Mesendoderm (in vitro differentiated cells): ENCODE results near the gene ALDOA.

ENCODE experiments used
- DNase-seq: peaks from one replicate; pipeline ENCODE4 v3.0.0; 2013
- H2AK5ac ChIP-seq: 2 replicates; pipeline ENCODE4 v1.6.1; 2013; ENCODE audit warnings: low read length, inconsistent platforms
- H2BK120ac ChIP-seq: 2 replicates; pipeline ENCODE4 v1.6.1; 2013; ENCODE audit warnings: low read depth, mild to moderate bottlenecking, low read length, moderate library complexity, mixed read lengths
- H2BK15ac ChIP-seq: replicated peaks from 2 replicates; pipeline ENCODE4 v1.6.1; 2013; ENCODE audit warnings: low read depth, mild to moderate bottlenecking, moderate library complexity
- H2BK5ac ChIP-seq: 2 replicates; pipeline ENCODE4 v1.6.1; 2013; ENCODE audit warnings: low read length, inconsistent platforms
- H3K18ac ChIP-seq: 2 replicates; pipeline ENCODE4 v1.6.1; 2013; ENCODE audit warnings: mild to moderate bottlenecking, low read length, mixed read lengths
- H3K23ac ChIP-seq: one replicate; pipeline ENCODE4 v1.6.1; 2013; ENCODE audit warnings: low read length
- H3K27ac ChIP-seq: 2 replicates; pipeline ENCODE4 v1.5.1; 2013; ENCODE audit warnings: low read depth, mild to moderate bottlenecking, inconsistent platforms, low read length, moderate library complexity
- H3K27me3 ChIP-seq: 2 replicates; pipeline ENCODE4 v1.6.1; 2013; ENCODE audit warnings: low read length, control low read depth, mild to moderate bottlenecking, inconsistent platforms; ENCODE audit not compliant: insufficient read depth, poor library complexity
- H3K36me3 ChIP-seq: 2 replicates; pipeline ENCODE4 v1.6.1; 2013; ENCODE audit warnings: low read length, inconsistent platforms; ENCODE audit not compliant: control insufficient read depth, insufficient read depth
- H3K4ac ChIP-seq: one replicate; pipeline ENCODE4 v1.6.1; 2013; ENCODE audit warnings: low read depth, mild to moderate bottlenecking, low read length, moderate library complexity
- H3K4me1 ChIP-seq: 2 replicates; pipeline ENCODE4 v1.6.1; 2013; ENCODE audit warnings: low read depth, low read length, inconsistent platforms; ENCODE audit not compliant: control insufficient read depth
- H3K4me2 ChIP-seq: 2 replicates; pipeline ENCODE4 v1.6.1; 2013; ENCODE audit warnings: low read length
- H3K4me3 ChIP-seq: 2 replicates; pipeline ENCODE4 v1.5.1; 2013; ENCODE audit warnings: mild to moderate bottlenecking, low read length
- H3K56ac ChIP-seq: one replicate; pipeline ENCODE4 v1.6.1; 2013; ENCODE audit warnings: low read length
- H3K79me1 ChIP-seq: 2 replicates; pipeline ENCODE4 v1.6.1; 2013; ENCODE audit warnings: low read length, inconsistent platforms
- H3K79me2 ChIP-seq: 2 replicates; pipeline ENCODE4 v1.6.1; 2013; ENCODE audit warnings: mild to moderate bottlenecking, low read length; ENCODE audit not compliant: control insufficient read depth, insufficient read depth
- H3K9ac ChIP-seq: 2 replicates; pipeline ENCODE4 v1.6.1; 2013; ENCODE audit warnings: low read length, inconsistent platforms
- H4K5ac ChIP-seq: one replicate; pipeline ENCODE4 v1.6.1; 2013; ENCODE audit warnings: low read length
- H4K8ac ChIP-seq: one replicate; pipeline ENCODE4 v1.6.1; 2013; ENCODE audit warnings: low read depth, mild to moderate bottlenecking, control low read depth, low read length, moderate library complexity
- WGBS: extraction: QIAGEN DNeasy Blood & Tissue Kit; methylation state at CpG from one replicate; pipeline ENCODE4 v1.1.7; 2013; ENCODE audit warnings: low lambda C conversion rate, missing lambda C conversion rate; ENCODE audit not compliant: insufficient coverage; ENCODE audit errors: extremely low coverage; 5-methylcytosine and 5-hydroxymethylcytosine counted together

The ALDOA gene

GRCh38 chr16:30076276-30076791 lies 10.8 kb downstream of the ALDOA start:
- no peak for DNase-seq
- H2BK120ac ChIP-seq, result no peak overlapping the region
- H3K9ac ChIP-seq, result peak overlapping the region; percentile 98
- peak overlapping the region; percentile 65 for H2AK5ac ChIP-seq
- no CpG with 5 or more reads among the region's 33 CpGs for WGBS
- H3K23ac ChIP-seq, result peak overlapping the region; percentile 24
- H3K79me2 ChIP-seq, result peaks cover 31% of the 10 kb centered on the region
- peak overlapping the region; percentile 97 for H3K4me3 ChIP-seq
- H3K4me2 ChIP-seq, result peak overlapping the region; percentile 97
- no peak overlapping the region for H4K5ac ChIP-seq
- H3K56ac ChIP-seq, result peak overlapping the region; percentile 99
- H3K79me1 ChIP-seq, result peaks cover 26% of the 10 kb centered on the region
- no peak overlapping the region for H2BK5ac ChIP-seq
- H3K27me3 ChIP-seq, result no peaks in the 10 kb centered on the region
- no peak overlapping the region for H2BK15ac ChIP-seq
- peak overlapping the region; percentile 75 for H3K18ac ChIP-seq
- peaks cover 13% of the 10 kb centered on the region for H3K36me3 ChIP-seq
- peak overlapping the region; percentile 25 for H3K27ac ChIP-seq
- H3K4me1 ChIP-seq, result peaks cover 2% of the 10 kb centered on the region
- no peak overlapping the region for H4K8ac ChIP-seq
- peak overlapping the region; percentile 64 for H3K4ac ChIP-seq

- Histone ChIP-seq H3K23ac (no peak overlapping the region), H4K8ac (no peak overlapping the region), H2BK120ac (no peak overlapping the region), H2BK15ac (no peak overlapping the region), H3K36me3 (peaks cover 9% of the 10 kb centered on the region), H3K56ac (no peak overlapping the region), H3K27ac (no peak overlapping the region), H3K18ac (no peak overlapping the region), H4K5ac (no peak overlapping the region), H3K4me2 (no peak overlapping the region), H3K79me1 (peaks cover 26% of the 10 kb centered on the region), H3K27me3 (no peaks in the 10 kb centered on the region), H2BK5ac (no peak overlapping the region), H2AK5ac (no peak overlapping the region), H3K4me1 (peaks cover 2% of the 10 kb centered on the region), H3K4ac (no peak overlapping the region), H3K9ac (no peak overlapping the region), H3K4me3 (no peak overlapping the region), H3K79me2 (peaks cover 31% of the 10 kb centered on the region)
- WGBS, result no CpG with 5 or more reads among the region's 6 CpGs
- DNase-seq, result no peak
These were observed 12.1 kb downstream of the ALDOA start for GRCh38 chr16:30077656-30078055.

- Histone ChIP-seq H3K36me3 (peaks cover 19% of the 10 kb centered on the region), H3K27ac (no peak overlapping the region), H2AK5ac (no peak overlapping the region), H3K79me2 (peaks cover 31% of the 10 kb centered on the region), H2BK15ac (no peak overlapping the region), H4K5ac (no peak overlapping the region), H3K4me3 (no peak overlapping the region), H2BK120ac (no peak overlapping the region), H3K27me3 (no peaks in the 10 kb centered on the region), H3K56ac (no peak overlapping the region), H3K23ac (no peak overlapping the region), H4K8ac (no peak overlapping the region), H3K79me1 (peaks cover 27% of the 10 kb centered on the region), H3K4me2 (no peak overlapping the region), H3K18ac (no peak overlapping the region), H3K4me1 (peaks cover 2% of the 10 kb centered on the region), H3K9ac (no peak overlapping the region), H2BK5ac (no peak overlapping the region), H3K4ac (no peak overlapping the region)
- no CpG with 5 or more reads among the region's 7 CpGs for WGBS
- DNase-seq, result no peak
These were observed 13.2 kb downstream of the ALDOA start for GRCh38 chr16:30078744-30079143.

GRCh38 chr16:30079480-30079879 lies 13.9 kb downstream of the ALDOA start:
- Histone ChIP-seq H2BK5ac (no peak overlapping the region), H3K4me2 (no peak overlapping the region), H3K36me3 (peaks cover 19% of the 10 kb centered on the region), H3K79me1 (peaks cover 27% of the 10 kb centered on the region), H2BK15ac (no peak overlapping the region), H3K23ac (no peak overlapping the region), H3K4me3 (no peak overlapping the region), H3K9ac (no peak overlapping the region), H4K5ac (no peak overlapping the region), H2AK5ac (no peak overlapping the region), H3K18ac (no peak overlapping the region), H3K27ac (no peak overlapping the region), H4K8ac (no peak overlapping the region), H3K4ac (no peak overlapping the region), H3K79me2 (peaks cover 31% of the 10 kb centered on the region), H3K56ac (no peak overlapping the region), H2BK120ac (no peak overlapping the region), H3K27me3 (no peaks in the 10 kb centered on the region), H3K4me1 (peaks cover 2% of the 10 kb centered on the region)
- no peak for DNase-seq
- WGBS, result no CpG with 5 or more reads among the region's 7 CpGs

- WGBS, result no CpG with 5 or more reads among the region's 20 CpGs
These were observed 17.1 kb downstream of the ALDOA start for GRCh38 chr16:30082545-30083090.

More at GRCh38 chr16:30082545-30083090, 17.1 kb downstream of the ALDOA start:
- Histone ChIP-seq H3K79me2 (peaks cover 15% of the 10 kb centered on the region), H4K5ac (no peak overlapping the region), H3K4me3 (no peak overlapping the region), H3K4me2 (no peak overlapping the region), H3K18ac (no peak overlapping the region), H3K36me3 (peaks cover 23% of the 10 kb centered on the region), H2BK120ac (no peak overlapping the region), H3K79me1 (peaks cover 17% of the 10 kb centered on the region), H2BK5ac (no peak overlapping the region), H3K4ac (no peak overlapping the region), H3K4me1 (peaks cover 4% of the 10 kb centered on the region), H3K27ac (no peak overlapping the region), H2BK15ac (no peak overlapping the region), H2AK5ac (no peak overlapping the region), H3K23ac (no peak overlapping the region), H3K9ac (no peak overlapping the region), H4K8ac (no peak overlapping the region), H3K27me3 (no peaks in the 10 kb centered on the region), H3K56ac (no peak overlapping the region)
- DNase-seq, result no peak
